Tibial artery (tissue), 4 donors: ENCODE measurements around the gene CWC22.

Experiments
- DNase-seq, 2 donors: peaks; one replicate each; pipeline ENCODE4 v3.0.0-alpha.2; 2019
- H3K27ac ChIP-seq, 2 donors: fragments of 200-600 bp; sonication (generic) in 1 of 2; 1 replicate in 1 of 2; 2 replicates in 1 of 2; pipeline ENCODE4 v1.5.1; 2018 to 2019; ENCODE audit warnings: mild to moderate bottlenecking in 1 of 2
- H3K27me3 ChIP-seq, 2 donors: fragments of 200-600 bp; sonication (generic) in 1 of 2; one replicate each; pipeline versions ENCODE4 v1.5.1 to v1.6.0; 2016 to 2019
- H3K36me3 ChIP-seq, 3 donors: fragments of 200-600 bp; sonication (generic) in 2 of 3; one replicate each; pipeline ENCODE4 v1.5.1; 2016 to 2019; ENCODE audit warnings: mild to moderate bottlenecking in 2 of 3
- H3K4me1 ChIP-seq, 4 donors: fragments of 200-600 bp; sonication (generic) in 2 of 4; 1 replicate in 3 of 4; 2 replicates in 1 of 4; pipeline ENCODE4 v1.5.1; 2016 to 2019
- H3K4me3 ChIP-seq, 2 donors: fragments of 200-600 bp; sonication (generic) in 1 of 2; 1 replicate in 1 of 2; 2 replicates in 1 of 2; pipeline ENCODE4 v1.5.1; 2018 to 2019; ENCODE audit warnings: mild to moderate bottlenecking in 2 of 2
- H3K9me3 ChIP-seq, 3 donors: fragments of 200-600 bp; sonication (generic) in 1 of 3; one replicate each; pipeline ENCODE4 v1.5.1; 2016 to 2019
- intact Hi-C: fragments of 100-400 bp; cut with DNase I; formaldehyde crosslinking; loops from one replicate; pipeline ENCODE4 v1.15.0; 2023; ENCODE audit warnings: low total_unique reads
- TF ChIP-seq, protein P1 (sequence below), 2 experiments: fragments of 200-600 bp in 1 of 2; fragments of 450-650 bp in 1 of 2; IDR thresholded peaks; one replicate each; pipeline ENCODE4 v1.5.1; 2017 to 2019; ENCODE audit warnings: antibody characterized with exemption in 2 of 2, mild to moderate bottlenecking in 1 of 2, moderate library complexity in 1 of 2

The CWC22 gene

DNA sequence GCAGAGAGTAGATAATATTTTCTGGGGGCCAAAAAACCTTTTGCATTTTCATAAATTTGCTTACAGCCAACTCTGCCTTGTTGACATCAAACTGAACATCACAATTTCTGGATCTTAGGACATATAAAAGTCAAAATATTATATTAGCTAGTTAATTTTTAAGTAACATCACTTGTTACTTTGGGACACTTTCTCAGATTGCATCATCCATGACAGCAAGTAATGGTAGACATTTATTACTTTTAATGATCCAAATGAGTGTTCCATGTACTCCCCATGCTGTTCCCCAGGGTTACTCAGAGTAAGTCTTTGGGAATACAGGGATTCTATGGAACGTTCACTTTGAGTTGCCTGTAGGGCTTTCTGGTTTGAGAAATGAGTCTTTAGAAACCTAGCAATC is 39.1 kb upstream of the CWC22 start:
- intact Hi-C loops, result no loop called here
- H3K4me1 ChIP-seq, result no peaks in the 10 kb centered on the region
- no peak overlapping the region for H3K27ac ChIP-seq
- no peak for DNase-seq
- no peaks in the 10 kb centered on the region for H3K36me3 ChIP-seq
- H3K4me3 ChIP-seq, result no peak overlapping the region
- H3K9me3 ChIP-seq, result no peaks in the 10 kb centered on the region
- TF ChIP-seq, protein P1, sequence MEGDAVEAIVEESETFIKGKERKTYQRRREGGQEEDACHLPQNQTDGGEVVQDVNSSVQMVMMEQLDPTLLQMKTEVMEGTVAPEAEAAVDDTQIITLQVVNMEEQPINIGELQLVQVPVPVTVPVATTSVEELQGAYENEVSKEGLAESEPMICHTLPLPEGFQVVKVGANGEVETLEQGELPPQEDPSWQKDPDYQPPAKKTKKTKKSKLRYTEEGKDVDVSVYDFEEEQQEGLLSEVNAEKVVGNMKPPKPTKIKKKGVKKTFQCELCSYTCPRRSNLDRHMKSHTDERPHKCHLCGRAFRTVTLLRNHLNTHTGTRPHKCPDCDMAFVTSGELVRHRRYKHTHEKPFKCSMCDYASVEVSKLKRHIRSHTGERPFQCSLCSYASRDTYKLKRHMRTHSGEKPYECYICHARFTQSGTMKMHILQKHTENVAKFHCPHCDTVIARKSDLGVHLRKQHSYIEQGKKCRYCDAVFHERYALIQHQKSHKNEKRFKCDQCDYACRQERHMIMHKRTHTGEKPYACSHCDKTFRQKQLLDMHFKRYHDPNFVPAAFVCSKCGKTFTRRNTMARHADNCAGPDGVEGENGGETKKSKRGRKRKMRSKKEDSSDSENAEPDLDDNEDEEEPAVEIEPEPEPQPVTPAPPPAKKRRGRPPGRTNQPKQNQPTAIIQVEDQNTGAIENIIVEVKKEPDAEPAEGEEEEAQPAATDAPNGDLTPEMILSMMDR (IDR thresholded peaks at IDR 0.05), result no peak
- H3K27me3 ChIP-seq, result no peaks in the 10 kb centered on the region

DNA sequence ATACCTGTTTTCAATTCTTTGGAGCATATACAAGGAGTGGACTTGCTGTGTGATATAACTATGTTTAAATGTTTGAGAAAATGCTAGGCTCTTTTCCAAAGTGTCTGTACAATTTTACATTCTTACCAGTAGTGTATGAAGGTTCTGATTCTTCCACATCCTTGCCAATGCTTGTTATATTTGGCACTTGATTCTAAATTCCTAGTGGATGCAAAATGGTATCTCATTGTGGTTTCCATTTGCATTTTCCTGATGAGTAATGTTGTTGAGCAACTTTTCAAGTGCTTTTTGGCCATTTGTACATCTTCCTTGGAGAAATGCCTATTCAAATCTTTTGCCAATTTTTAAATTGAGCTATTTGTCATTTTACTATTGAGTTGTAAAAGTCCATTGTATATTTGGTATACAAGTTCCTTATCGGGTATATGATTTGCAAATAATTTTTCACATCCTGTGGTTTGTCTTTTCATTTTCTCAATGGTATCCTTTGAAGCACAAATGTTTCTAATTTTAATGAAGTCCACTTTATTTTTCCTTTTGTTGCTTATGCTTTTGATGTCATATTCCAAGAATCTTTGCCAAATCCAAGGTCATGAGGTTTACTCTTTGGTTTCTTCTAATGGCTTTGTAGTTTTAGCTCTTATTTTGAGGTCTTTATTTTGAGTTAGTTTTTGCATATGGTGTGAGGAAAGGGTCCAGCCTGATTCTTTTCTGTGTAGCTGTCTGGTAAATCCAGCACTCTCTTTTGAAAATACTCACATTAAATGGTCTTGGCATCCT is 33.2 kb upstream of the CWC22 start:
- Histone ChIP-seq H3K9me3 (no peaks in the 10 kb centered on the region), H3K4me3 (no peak overlapping the region), H3K27ac (no peak overlapping the region), H3K4me1 (no peaks in the 10 kb centered on the region), H3K27me3 (no peaks in the 10 kb centered on the region), H3K36me3 (no peaks in the 10 kb centered on the region)
- intact Hi-C loops, result no loop called here
- TF ChIP-seq, protein P1 (IDR thresholded peaks at IDR 0.05), result no peak
- no peak for DNase-seq

DNA sequence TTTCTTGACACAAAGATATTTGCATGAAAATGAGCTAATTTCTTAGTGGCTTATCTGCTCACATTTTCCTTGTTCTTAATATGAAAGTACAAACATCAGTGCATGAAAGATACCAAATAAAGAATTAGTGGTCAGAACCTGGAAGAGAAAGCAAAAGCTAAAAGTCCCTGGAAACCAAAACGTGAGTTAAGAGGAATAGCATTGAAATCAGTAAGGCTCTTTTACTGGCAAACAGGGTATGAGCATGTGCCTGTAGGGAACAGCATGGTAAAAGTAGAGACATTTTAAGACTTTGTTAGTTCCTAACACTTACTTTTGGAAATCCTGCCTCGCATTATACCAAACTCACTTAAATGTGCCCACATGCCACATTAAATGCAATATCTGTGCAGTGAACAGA is 31.9 kb upstream of the CWC22 start:
- Histone ChIP-seq H3K4me1 (no peaks in the 10 kb centered on the region), H3K36me3 (no peaks in the 10 kb centered on the region), H3K27me3 (no peaks in the 10 kb centered on the region), H3K27ac (no peak overlapping the region), H3K4me3 (no peak overlapping the region), H3K9me3 (no peaks in the 10 kb centered on the region)
- intact Hi-C loops, result no loop called here
- TF ChIP-seq, protein P1 (IDR thresholded peaks at IDR 0.05), result no peak
- DNase-seq, result no peak

DNA sequence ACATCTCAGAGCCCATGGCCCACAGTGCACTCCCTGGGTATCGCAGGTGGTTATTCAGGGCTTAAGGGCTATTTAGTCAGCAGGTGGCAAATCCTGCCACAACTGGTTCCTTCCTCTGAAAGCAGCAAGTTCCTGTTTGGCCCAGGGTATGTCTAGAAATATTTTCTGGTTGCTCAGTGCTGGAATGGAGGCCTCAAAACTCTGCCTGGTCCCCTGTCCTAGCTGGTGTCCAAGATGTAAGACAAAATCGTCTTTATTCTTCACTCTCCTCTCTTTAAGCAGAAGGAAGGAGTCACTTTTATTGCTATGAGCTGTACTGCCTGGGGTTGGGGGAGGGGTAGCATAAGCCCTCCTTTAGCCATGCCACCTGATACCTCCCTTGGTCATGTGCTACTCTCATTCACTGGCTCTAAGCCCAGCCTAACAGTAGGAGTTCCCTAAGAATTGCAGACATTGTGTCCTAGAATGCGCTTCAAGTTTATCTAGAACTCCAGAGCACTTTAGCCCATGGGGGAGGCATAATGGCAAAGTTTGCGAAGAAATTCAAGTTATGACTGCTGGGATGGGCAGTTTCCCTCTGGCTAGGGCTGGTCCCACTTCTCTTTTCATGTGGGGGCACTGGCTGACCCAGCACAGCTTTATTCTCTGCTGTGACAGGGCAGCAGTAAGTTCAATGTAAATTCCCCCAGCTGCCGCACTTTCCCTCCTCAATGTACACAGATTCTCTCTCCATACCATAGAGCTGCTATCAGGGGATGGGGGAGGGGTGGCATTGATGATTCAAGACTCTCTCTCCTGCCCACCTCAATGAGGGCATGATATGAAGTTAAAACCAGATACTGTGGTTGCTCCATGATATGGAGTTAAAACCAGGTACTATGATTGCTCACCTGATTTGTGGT is 27.1 kb upstream of the CWC22 start:
- Histone ChIP-seq H3K36me3 (peaks cover 0 to 3% (median 0%) of the 10 kb centered on the region in 3 donors), H3K4me3 (no peak overlapping the region), H3K27me3 (peaks cover 0 to 3% of the 10 kb centered on the region in 2 donors), H3K27ac (no peak overlapping the region), H3K9me3 (peaks cover 0 to 7% (median 0%) of the 10 kb centered on the region in 3 donors), H3K4me1 (no peaks in the 10 kb centered on the region)
- intact Hi-C loops, result no loop called here
- TF ChIP-seq, protein P1 (IDR thresholded peaks at IDR 0.05), result no peak
- no peak for DNase-seq

DNA sequence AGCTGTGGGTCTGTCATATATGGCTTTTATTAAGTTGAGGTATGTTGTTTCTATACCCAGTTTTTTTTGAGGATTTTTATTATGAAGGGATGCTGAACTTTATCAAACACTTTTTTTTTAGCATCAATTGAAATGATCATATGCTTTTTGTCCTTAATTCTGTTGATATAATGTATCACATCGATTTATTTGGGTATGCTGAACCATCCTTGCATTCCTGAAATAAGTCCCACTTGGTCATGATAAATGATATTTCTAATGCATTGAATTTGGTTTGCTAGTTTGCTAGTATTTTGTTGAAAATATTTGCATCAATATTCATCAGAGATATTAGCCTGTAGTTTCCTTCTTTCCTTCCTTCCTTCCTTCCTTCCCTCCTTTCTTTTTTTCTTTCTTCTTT is 22.5 kb upstream of the CWC22 start:
- no peak for DNase-seq
- Histone ChIP-seq H3K9me3 (peaks cover 0 to 7% (median 0%) of the 10 kb centered on the region in 3 donors), H3K36me3 (peaks cover 0 to 3% (median 0%) of the 10 kb centered on the region in 3 donors), H3K4me1 (no peaks in the 10 kb centered on the region), H3K4me3 (no peak overlapping the region), H3K27ac (no peak overlapping the region), H3K27me3 (peaks cover 0 to 3% of the 10 kb centered on the region in 2 donors)
- TF ChIP-seq, protein P1 (IDR thresholded peaks at IDR 0.05), result no peak
- intact Hi-C loops, result no loop called here
